Measurements from ENCODE around the gene VAV3.
"Not testable (repeated sequence)": the region's sequence is repeated elsewhere in the genome, so short reads cannot be mapped to it uniquely, and the experiment has no call there.

Gene VAV3

DNA sequence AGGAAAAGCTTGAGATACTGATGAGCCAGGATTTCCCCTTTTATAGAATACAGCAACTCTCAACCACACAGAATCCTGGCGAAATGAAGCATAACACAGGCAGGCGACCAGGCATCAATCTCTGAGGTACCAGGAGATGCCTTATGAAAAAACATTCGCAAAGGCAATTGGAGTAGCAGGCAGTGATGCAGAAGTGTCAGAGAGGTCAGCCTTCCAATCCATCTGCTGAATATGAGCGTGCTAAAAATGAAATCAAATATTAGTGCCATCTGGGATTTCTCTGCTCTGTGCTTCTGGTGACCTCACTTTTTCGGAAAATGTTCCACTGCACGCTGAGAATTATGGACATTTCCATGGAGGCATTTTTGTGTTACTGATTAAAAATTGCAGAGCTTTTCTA is 258.8 kb downstream of the VAV3 start:
- peaks cover 3% of the 10 kb centered on the region for H3K9me3 Mint-ChIP-seq
- H3K4me1 Mint-ChIP-seq, result peaks cover 8% of the 10 kb centered on the region
- no peak overlapping the region for H3K27ac Mint-ChIP-seq
- ATAC-seq (no peak), DNase-seq (ENCODE audit: low spot score in 2 of 2) (no peak)
- H3K4me3 Mint-ChIP-seq, result no peak overlapping the region
- peaks cover 14% of the 10 kb centered on the region for H3K36me3 Mint-ChIP-seq

DNA sequence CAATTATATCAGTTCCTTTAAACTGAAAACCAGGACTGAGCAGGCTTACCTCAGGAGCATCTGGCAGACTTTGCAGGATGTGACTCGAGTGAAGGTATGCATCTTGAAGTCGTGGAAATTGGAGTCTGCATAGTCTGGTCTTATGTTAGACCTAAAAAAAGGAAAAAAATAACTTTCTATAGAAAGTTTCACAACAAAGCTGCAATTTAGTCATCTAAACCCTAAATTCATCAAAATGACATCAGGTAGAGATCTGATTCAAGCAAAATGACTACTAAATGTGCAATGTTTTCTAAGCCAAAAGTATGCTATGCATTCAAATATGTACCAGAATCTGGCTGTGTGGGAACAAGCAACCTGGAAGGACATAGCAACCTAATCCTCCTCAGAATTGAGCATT is 260.1 kb downstream of the VAV3 start:
- H3K36me3 Mint-ChIP-seq, result peaks cover 14% of the 10 kb centered on the region

DNA sequence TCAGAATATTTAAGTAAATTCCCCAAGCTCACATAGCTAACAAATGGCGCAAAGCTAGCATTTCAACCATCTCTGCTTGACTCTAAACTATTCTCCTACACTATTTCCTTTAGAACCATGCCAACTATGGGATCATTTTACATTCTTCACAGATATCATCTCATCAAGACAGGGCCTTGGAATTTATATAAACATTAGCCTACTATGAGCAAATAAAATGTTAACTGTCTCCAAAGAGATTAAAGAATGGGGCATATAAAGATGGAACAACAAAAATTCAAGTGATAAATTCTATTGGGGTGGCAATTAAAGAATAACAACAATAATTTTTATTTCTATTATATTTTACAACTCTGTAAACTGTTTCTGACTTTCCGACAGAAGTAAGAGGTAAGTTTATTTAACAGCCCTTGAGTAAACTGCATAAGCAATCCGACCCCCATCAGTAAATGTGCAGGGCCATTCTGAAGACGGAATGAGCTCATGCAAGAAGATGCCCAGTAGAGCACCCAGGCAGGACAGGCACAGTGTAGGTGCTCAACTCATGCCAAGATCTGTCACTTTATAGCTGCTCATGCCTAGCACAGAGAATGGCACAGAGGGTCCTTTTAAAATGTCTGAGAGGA is 261.9 kb downstream of the VAV3 start:
- Mint-ChIP-seq H3K27ac (peak overlapping the region; percentile 5), H3K9me3 (peaks cover 3% of the 10 kb centered on the region), H3K4me1 (peaks cover 8% of the 10 kb centered on the region), H3K36me3 (peaks cover 14% of the 10 kb centered on the region), H3K4me3 (no peak overlapping the region)
- DNase-seq (ENCODE audit: low spot score in 2 of 2) (no peak), ATAC-seq (no peak)

More for the DNA sequence above, 260.1 kb downstream of the VAV3 start:
- Mint-ChIP-seq H3K4me1 (peaks cover 8% of the 10 kb centered on the region), H3K9me3 (peaks cover 3% of the 10 kb centered on the region), H3K4me3 (no peak overlapping the region), H3K27ac (no peak overlapping the region)
- ATAC-seq, result no peak
- no peak for DNase-seq (ENCODE audit: low spot score in 2 of 2)

DNA sequence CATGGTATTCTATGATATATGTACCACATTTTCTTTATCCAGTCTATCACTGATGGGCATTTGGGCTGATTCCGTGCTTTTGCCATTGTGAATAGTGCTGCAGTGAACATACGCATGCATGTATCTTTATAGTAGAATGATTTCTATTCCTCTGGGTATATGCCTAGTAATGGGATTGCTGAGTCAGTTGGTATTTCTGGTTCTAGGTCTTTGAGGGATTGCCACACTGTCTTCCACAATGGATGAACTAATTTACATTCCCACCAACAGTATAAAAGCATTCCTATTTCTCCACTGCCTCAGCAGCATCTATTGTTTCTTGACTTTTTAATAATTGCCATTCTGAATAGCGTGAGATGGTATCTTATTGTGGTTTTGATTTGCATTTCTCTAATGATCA is 264.3 kb downstream of the VAV3 start:
- not testable (repeated sequence) for ATAC-seq; H3K4me3 Mint-ChIP-seq; H3K27ac Mint-ChIP-seq; DNase-seq (ENCODE audit: low spot score in 2 of 2); H3K9me3 Mint-ChIP-seq
- Mint-ChIP-seq H3K4me1 (peaks cover 16% of the 10 kb centered on the region), H3K36me3 (peaks cover 14% of the 10 kb centered on the region)

DNA sequence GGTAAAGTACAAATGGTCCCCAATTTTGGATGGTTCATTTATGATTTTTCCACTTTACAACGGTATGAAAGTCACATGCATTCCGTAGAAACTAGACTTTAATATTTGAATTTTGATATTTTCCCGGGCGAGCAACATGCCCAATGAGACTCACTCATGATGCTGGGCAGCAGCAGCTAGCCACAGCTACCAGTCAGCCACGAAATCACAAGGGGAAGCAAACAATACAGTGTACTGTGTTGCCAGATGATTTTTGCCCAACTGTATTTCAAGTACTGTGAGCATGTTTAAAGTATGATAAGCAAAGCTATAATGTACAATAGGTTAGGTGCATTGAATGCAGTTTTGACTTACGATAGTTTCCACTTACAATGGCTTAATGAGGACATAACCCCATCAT is 266.8 kb downstream of the VAV3 start:
- Mint-ChIP-seq H3K36me3 (no peaks in the 10 kb centered on the region), H3K9me3 (peaks cover 3% of the 10 kb centered on the region), H3K4me3 (no peak overlapping the region), H3K4me1 (peaks cover 25% of the 10 kb centered on the region), H3K27ac (no peak overlapping the region)
- ATAC-seq (no peak), DNase-seq (ENCODE audit: low spot score in 2 of 2) (no peak)

DNA sequence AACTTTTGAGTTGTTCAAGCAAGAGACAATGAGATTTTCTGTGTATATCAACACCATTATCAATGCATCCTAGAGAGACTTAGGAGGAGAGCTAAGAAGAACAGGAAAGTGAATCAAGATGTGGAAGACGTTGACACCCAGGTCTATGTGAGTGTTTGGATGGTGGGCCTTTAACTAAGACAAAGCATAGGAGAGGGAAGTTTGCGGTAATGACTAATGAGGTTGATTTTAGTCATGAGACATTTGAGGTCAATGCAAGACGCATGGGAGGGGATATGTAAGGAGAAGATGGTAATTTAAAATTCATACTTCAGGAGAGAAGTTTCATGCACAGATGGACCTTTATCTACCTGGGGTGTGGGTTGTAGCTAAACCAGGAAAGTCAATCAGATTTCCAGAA is 269.6 kb downstream of the VAV3 start:
- Mint-ChIP-seq H3K36me3 (no peaks in the 10 kb centered on the region), H3K27ac (no peak overlapping the region), H3K4me3 (no peak overlapping the region), H3K9me3 (no peaks in the 10 kb centered on the region), H3K4me1 (peaks cover 17% of the 10 kb centered on the region)
- DNase-seq (ENCODE audit: low spot score in 2 of 2) (no peak), ATAC-seq (peak; percentile 58)

DNA sequence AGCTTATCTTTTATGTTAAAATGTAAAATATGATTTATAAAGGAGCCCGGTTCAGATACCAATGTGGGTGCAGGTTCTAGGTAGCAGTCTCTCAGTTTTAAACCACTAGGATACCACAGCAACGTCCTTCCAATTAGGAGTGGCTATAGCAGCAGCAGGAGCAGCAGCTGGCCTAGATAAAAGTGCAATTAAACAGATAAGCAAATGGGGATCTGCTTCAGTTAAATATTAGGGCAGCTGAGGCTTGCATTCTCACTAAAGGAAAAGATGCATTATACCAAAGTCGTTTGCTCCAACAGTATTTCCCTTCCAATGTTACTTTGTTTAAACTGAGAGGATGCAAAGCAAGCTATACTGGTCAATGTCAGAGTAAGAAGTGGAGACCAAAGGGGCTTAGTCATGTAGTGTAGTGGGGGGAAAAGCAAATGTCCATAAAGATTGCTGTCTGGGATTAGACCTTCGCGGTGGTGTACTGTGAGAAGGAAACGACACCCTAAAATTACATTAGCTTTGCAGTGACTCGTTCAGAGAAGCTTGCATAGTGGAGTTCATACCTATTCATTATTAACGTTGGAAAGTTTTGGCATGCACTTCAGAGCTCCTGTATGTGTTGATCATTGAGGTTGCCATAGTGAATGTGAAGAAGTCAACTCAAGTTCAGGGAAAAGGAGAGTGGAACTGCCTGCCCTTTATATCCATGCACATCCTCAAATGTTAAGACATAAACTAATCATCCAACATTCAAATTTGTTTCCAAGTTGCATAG is 272.2 kb downstream of the VAV3 start:
- ATAC-seq (no peak), DNase-seq (ENCODE audit: low spot score in 2 of 2) (no peak)
- Mint-ChIP-seq H3K36me3 (no peaks in the 10 kb centered on the region), H3K4me1 (peaks cover 17% of the 10 kb centered on the region), H3K27ac (no peak overlapping the region), H3K9me3 (no peaks in the 10 kb centered on the region), H3K4me3 (no peak overlapping the region)

DNA sequence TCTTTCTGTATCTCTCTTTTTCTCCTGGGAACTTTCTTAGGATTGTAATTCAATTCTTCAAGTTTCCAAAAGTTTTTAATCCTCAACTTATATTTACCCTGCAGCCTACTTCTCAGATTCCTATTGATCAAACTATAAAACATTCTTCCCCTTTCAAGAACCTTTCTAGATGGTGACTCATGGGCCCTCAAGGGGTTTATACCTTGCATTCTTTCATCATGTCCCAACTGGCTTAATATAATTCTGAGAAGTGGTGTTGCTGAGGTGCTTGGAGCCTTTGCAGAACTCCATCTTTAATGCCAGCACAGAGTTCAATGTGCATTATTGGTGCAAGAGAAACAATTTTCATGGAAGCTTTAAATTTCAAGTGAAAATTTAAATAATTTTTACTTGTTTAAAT is 273.4 kb downstream of the VAV3 start:
- DNase-seq (ENCODE audit: low spot score in 2 of 2) (no peak), ATAC-seq (no peak)
- H3K4me1 Mint-ChIP-seq, result peaks cover 10% of the 10 kb centered on the region
- no peak overlapping the region for H3K27ac Mint-ChIP-seq
- H3K4me3 Mint-ChIP-seq, result no peak overlapping the region
- no peaks in the 10 kb centered on the region for H3K9me3 Mint-ChIP-seq
- H3K36me3 Mint-ChIP-seq, result no peaks in the 10 kb centered on the region

DNA sequence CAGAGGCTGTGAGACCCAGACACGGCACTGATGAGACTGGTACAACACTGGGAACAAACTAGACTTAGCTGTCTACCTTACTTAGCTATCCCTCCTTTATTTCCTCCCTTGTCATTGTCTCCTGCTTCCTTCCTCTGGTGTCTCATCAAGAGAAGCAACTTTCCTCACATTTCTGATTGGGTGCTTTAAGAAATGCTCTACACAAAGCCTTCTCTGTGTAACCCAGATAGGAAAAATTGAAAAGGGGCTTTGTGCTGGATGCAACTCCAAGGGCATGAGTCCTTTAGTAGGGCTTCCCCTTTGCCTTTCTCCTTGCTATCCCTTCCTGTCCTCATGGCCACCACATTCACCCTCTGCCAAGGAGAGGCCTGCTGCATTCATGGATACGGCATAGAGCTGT is 274.5 kb downstream of the VAV3 start:
- Mint-ChIP-seq H3K4me1 (peaks cover 9% of the 10 kb centered on the region), H3K4me3 (no peak overlapping the region), H3K9me3 (no peaks in the 10 kb centered on the region), H3K36me3 (no peaks in the 10 kb centered on the region), H3K27ac (no peak overlapping the region)
- ATAC-seq (no peak), DNase-seq (ENCODE audit: low spot score in 2 of 2) (no peak)

DNA sequence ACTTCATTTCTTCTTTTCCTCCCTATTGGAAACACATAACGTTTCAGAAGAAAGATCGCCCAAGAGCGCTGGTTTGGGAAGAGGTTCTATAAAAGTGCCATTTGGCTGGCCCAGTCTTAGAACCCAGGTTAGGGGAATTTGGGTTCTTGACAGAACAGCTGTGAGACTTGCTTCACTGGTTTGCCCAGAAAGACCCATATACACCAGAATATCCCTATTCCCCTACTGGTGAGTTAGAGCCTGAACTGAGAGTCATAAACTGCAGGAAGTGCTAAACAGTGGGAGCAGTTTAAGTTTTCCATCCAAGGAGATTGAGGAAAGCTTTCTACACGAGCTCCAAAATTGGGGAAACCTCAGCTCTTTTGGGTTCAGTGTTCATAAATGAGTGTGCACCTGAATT is 275.2 kb downstream of the VAV3 start:
- DNase-seq (ENCODE audit: low spot score in 2 of 2) (no peak), ATAC-seq (no peak)
- no peaks in the 10 kb centered on the region for H3K9me3 Mint-ChIP-seq
- H3K4me1 Mint-ChIP-seq, result peaks cover 2% of the 10 kb centered on the region
- peak overlapping the region; percentile 40 for H3K27ac Mint-ChIP-seq
- H3K36me3 Mint-ChIP-seq, result no peaks in the 10 kb centered on the region
- H3K4me3 Mint-ChIP-seq, result no peak overlapping the region

DNA sequence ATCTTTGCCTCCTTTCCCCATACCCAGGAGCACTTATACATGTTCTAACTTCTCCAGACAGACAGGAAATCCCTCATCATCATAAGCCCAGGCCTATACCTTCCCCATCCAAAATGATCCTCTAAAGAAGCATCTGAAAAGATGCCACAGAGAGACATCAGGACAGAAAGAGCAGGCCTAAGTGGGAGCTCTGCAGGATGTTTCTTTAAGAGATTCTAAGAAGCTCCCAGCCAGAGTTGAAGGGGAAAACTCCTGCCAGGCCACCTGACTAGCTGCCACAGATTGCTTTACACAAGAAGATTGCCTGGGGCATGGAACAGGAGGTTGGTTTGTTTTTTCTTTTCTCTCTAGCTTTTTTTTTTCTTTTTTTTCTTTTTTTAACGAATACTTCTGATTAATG is 275.8 kb downstream of the VAV3 start:
- no peaks in the 10 kb centered on the region for H3K4me1 Mint-ChIP-seq
- ATAC-seq (no peak), DNase-seq (ENCODE audit: low spot score in 2 of 2) (no peak)
- no peak overlapping the region for H3K4me3 Mint-ChIP-seq
- H3K9me3 Mint-ChIP-seq, result no peaks in the 10 kb centered on the region
- H3K36me3 Mint-ChIP-seq, result no peaks in the 10 kb centered on the region
- H3K27ac Mint-ChIP-seq, result peak overlapping the region; percentile 40

DNA sequence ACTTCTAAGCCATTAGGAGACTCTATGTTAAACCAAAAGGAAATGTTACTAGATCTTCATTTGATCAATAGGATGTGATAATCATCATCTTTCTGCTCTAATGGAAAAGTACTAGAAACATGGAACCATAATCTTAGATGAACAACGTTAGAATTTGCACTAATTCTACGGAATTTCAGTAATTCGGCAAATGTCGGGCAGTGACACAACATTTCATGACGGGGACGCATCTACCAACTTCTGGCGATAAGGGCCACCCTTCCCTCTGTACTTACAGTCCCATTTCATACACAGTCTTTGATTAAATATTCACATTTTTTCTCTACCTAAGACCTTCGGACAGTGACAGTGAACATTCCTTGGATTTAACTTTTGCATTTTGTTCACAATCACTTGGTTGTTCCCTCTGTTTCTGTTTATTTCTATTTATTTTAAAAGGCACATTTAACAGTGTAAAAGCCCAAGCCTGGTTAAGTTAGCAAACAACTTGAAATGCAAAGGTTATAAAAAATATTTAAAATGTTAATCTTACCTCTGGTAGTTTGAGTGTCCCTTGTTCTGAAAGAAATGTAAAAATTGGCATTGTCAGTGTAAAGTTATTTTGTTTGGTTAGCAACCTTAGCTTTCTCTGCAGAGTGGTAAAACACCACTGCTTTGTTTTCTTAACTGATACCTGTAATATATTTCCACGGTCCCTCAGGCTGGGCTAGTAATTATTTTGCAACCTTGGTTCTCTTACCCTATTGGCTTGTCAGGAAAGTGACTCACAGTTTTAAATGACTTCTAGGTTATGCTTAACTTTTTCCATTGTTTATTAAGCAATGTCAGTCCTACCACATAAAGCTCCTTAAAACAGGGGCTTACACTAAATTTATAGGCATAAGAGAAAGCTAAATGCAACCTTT is 276.9 kb downstream of the VAV3 start:
- Mint-ChIP-seq H3K9me3 (no peaks in the 10 kb centered on the region), H3K27ac (no peak overlapping the region), H3K36me3 (no peaks in the 10 kb centered on the region), H3K4me3 (no peak overlapping the region), H3K4me1 (no peaks in the 10 kb centered on the region)
- ATAC-seq (no peak), DNase-seq (ENCODE audit: low spot score in 2 of 2) (no peak)

DNA sequence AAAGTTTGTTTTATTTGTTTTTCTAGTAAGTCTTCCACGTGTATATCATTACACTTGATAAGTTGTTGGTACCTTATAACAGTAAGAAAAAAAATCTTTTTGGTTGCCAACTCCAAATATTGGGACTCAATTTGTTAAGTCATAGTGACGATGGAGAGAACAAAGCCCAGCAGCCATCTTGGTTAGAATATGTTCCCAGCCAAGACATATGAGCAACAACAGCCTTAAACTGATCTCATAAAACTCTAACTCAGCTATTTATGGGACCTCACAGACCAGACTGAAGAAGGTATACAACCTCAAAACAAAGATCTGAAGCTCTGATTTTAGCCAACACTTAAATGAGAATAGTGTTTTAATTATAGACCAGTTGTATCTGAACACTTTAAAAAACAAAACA is 281.3 kb downstream of the VAV3 start:
- DNase-seq (ENCODE audit: low spot score in 2 of 2) (no peak), ATAC-seq (no peak)
- Mint-ChIP-seq H3K27ac (no peak overlapping the region), H3K9me3 (no peaks in the 10 kb centered on the region), H3K36me3 (no peaks in the 10 kb centered on the region), H3K4me3 (no peak overlapping the region), H3K4me1 (no peaks in the 10 kb centered on the region)

DNA sequence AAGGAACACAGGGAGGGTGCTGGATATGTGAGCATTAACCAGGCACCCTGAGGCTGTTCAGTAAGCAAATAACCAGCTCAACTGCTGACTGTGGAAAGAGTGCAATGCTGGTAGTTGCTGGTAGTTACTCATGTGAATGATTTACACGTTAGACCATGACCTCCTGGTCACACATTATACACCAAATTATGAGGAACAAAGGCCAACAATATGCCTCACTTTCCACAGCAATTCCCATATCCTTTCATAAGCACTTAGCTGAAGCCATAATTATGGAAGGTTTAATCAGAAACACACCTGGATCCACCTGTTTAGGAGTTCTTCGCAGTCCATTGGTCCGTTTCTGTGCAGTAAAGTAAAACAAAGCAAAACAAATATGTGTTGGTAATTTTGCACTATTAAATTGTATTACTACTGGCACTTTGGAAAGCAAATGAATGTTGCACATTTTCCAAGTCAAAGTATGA is 281.8 kb downstream of the VAV3 start:
- Mint-ChIP-seq H3K4me1 (no peaks in the 10 kb centered on the region), H3K36me3 (no peaks in the 10 kb centered on the region), H3K27ac (no peak overlapping the region), H3K9me3 (no peaks in the 10 kb centered on the region), H3K4me3 (no peak overlapping the region)
- DNase-seq (ENCODE audit: low spot score in 2 of 2), result no peak
- no peak for ATAC-seq

DNA sequence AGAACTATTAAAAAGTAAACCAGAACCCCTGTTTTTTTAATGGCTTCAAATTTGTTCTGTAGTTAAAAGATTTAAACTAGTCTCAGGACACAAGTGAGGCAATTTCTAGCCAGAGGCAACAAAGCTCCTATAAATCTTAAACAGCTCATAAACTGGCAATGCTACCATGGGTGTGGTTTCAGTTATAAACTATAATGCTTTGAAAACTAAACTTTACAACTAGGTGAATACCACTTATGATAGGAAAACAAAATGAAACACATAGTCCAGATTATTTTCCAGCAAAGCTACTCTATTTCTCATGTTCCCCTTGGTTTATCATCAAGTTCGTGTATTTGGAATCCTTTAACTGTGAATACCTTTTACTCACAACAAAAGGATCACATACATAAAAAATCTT is 282.5 kb downstream of the VAV3 start:
- H3K4me1 Mint-ChIP-seq, result no peaks in the 10 kb centered on the region
- ATAC-seq (no peak), DNase-seq (ENCODE audit: low spot score in 2 of 2) (no peak)
- H3K9me3 Mint-ChIP-seq, result no peaks in the 10 kb centered on the region
- no peak overlapping the region for H3K27ac Mint-ChIP-seq
- no peak overlapping the region for H3K4me3 Mint-ChIP-seq
- H3K36me3 Mint-ChIP-seq, result no peaks in the 10 kb centered on the region
